HCT116 (cell line): ENCODE data around the gene SPA17. TPM values are rescaled to one million over a fixed set of nuclear protein-coding genes. Genes with fewer than 3 reads are reported as not detected.
A peak's percentile ranks its signal among the peaks of the same experiment; 100 is the strongest.

Experiments used
- ATAC-seq: fragments of 200-7000 bp; cut with Tn5 transposase; 2 replicates; pipeline ENCODE4 v1.9.1; 2020; ENCODE audit warnings: mild to moderate bottlenecking, moderate library complexity
- BruUV-seq: library from RNA; stranded (reverse); fragments of 400-500 nt; replicated peaks from 2 replicates; lab custom pipeline; 2021; lab: Mats Ljungman, UMichigan
- CTCF ChIA-PET: fragments of 300-600 bp; sonication (Branson Sonifier 250); formaldehyde crosslinking; loops from one replicate; lab custom pipeline; 2021; ENCODE audit warnings: antibody characterized with exemption; lab: Charles Lee
- POLR2A ChIA-PET: fragments of 300-600, 350-600 bp; sonication (Branson Sonifier 250); formaldehyde crosslinking; loops from one replicate; lab custom pipeline; 2021; ENCODE audit warnings: antibody characterized with exemption; lab: Charles Lee
- RAD21 ChIA-PET, 2 experiments: fragments of 300-600 bp; sonication (Branson Sonifier 250); formaldehyde crosslinking; loops; one replicate each; lab custom pipeline; 2023; ENCODE audit warnings: low total read pairs in 2 of 2; ENCODE audit not compliant: uncharacterized antibody in 2 of 2, unreplicated experiment in 2 of 2, low non-redundant PET in 1 of 2; lab: Charles Lee
- DNase-seq: peaks from one replicate; pipeline ENCODE4 v3.0.0-alpha.2; 2010; ENCODE audit warnings: low read depth, low spot score
- H2AFZ ChIP-seq: fragments of 200-600 bp; shearing (Covaris generic), sonication (generic); 2 replicates; pipeline ENCODE4 v1.6.1; 2017; ENCODE audit warnings: low read depth, mixed run types, mixed read lengths, antibody characterized with exemption, low read length; ENCODE audit not compliant: poor library complexity, severe bottlenecking
- H3K27ac ChIP-seq: 2 replicates; pipeline ENCODE4 v1.5.1; 2012; ENCODE audit warnings: low read depth, low read length
- H3K27me3 ChIP-seq: fragments of 200-600 bp; sonication (generic); 2 replicates; pipeline ENCODE4 v1.6.1; 2016; ENCODE audit warnings: mixed run types, low read length, mixed read lengths; ENCODE audit not compliant: insufficient read depth
- H3K36me3 ChIP-seq, 2 experiments: fragments of 200-500 bp in 1 of 2; fragments of 200-600 bp in 1 of 2; sonication (Bioruptor generic) in 1 of 2; sonication (generic) in 1 of 2; 2 replicates each; pipeline versions ENCODE4 v1.5.1 to v1.6.1; 2014 to 2016; ENCODE audit warnings: low read length in 2 of 2, inconsistent platforms in 1 of 2, mixed read lengths in 1 of 2, mixed run types in 1 of 2; ENCODE audit not compliant: insufficient read depth in 2 of 2, control insufficient read depth in 1 of 2
- H3K4me1 ChIP-seq, 2 experiments: fragments of 200-600 bp in 1 of 2; sonication (generic) in 1 of 2; 2 replicates each; pipeline versions ENCODE4 v1.5.1 to v1.6.1; 2012 to 2017; ENCODE audit warnings: low read length in 2 of 2, inconsistent platforms in 1 of 2, mild to moderate bottlenecking in 1 of 2, mixed read lengths in 1 of 2, mixed run types in 1 of 2, moderate library complexity in 1 of 2; ENCODE audit not compliant: insufficient read depth in 2 of 2, control insufficient read depth in 1 of 2
- H3K4me2 ChIP-seq: fragments of 200-600 bp; sonication (generic); 2 replicates; pipeline ENCODE4 v1.6.1; 2017; ENCODE audit warnings: mixed run types, low read length, mixed read lengths
- H3K4me3 ChIP-seq, 2 experiments: fragments of 200-600 bp in 1 of 2; sonication (generic) in 1 of 2; replicated peaks in 1 of 2; 2 replicates each; pipeline ENCODE4 v1.5.1; 2011 to 2016; ENCODE audit warnings: low read length in 2 of 2, control low read depth in 1 of 2, low read depth in 1 of 2, mild to moderate bottlenecking in 1 of 2, mixed read lengths in 1 of 2, mixed run types in 1 of 2
- H3K79me2 ChIP-seq: fragments of 200-600 bp; sonication (generic); 2 replicates; pipeline ENCODE4 v1.6.1; 2017; ENCODE audit warnings: mild to moderate bottlenecking, mixed run types, low read length, moderate library complexity, mixed read lengths; ENCODE audit not compliant: insufficient read depth
- H3K9ac ChIP-seq: fragments of 200-600 bp; sonication (generic); 2 replicates; pipeline ENCODE4 v1.6.1; 2016; ENCODE audit warnings: low read length, mixed read lengths
- H3K9me2 ChIP-seq: fragments of 200-600 bp; sonication (generic), shearing (Covaris generic); 2 replicates; pipeline ENCODE4 v1.6.1; 2017; ENCODE audit warnings: mixed run types, mild to moderate bottlenecking, moderate library complexity; ENCODE audit not compliant: insufficient read depth
- H3K9me3 ChIP-seq, 2 experiments: fragments of 200-500 bp in 1 of 2; fragments of 200-600 bp in 1 of 2; sonication (Bioruptor generic) in 1 of 2; sonication (generic) in 1 of 2; 2 replicates each; pipeline ENCODE4 v1.6.1; 2014 to 2017; ENCODE audit warnings: low read length in 2 of 2, mixed read lengths in 2 of 2, inconsistent platforms in 1 of 2, low read depth in 1 of 2, mild to moderate bottlenecking in 1 of 2, mixed run types in 1 of 2, moderate library complexity in 1 of 2; ENCODE audit not compliant: control insufficient read depth in 1 of 2, insufficient read depth in 1 of 2
- H4K20me1 ChIP-seq: fragments of 200-600 bp; sonication (generic), shearing (Covaris generic); 2 replicates; pipeline ENCODE4 v1.6.1; 2017; ENCODE audit warnings: mixed run types, mild to moderate bottlenecking, moderate library complexity; ENCODE audit not compliant: insufficient read depth
- CBX3 ChIP-seq: IDR thresholded peaks from 2 replicates; pipeline ENCODE4 v1.6.1; 2012; ENCODE audit warnings: low read depth
- JUND ChIP-seq: IDR thresholded peaks from 2 replicates; pipeline ENCODE4 v1.6.1; 2012
- POLR2AphosphoS5 ChIP-seq: IDR thresholded peaks from 2 replicates; pipeline ENCODE4 v1.6.1; 2011; ENCODE audit warnings: mild to moderate bottlenecking, low read depth, low read length, moderate library complexity
- RAD21 ChIP-seq: IDR thresholded peaks from 2 replicates; pipeline ENCODE4 v1.6.1; 2012; ENCODE audit warnings: low read depth, mild to moderate bottlenecking
- YY1 ChIP-seq: IDR thresholded peaks from 2 replicates; pipeline ENCODE4 v1.6.1; 2011; ENCODE audit warnings: low read length, low read depth, moderate library complexity, mild to moderate bottlenecking; ENCODE audit not compliant: insufficient replicate concordance; ENCODE audit errors: extremely low read depth
- ZNF274 ChIP-seq: fragments of 200-500 bp; sonication (Bioruptor generic); IDR thresholded peaks from 2 replicates; pipeline ENCODE4 v1.6.1; 2014; ENCODE audit warnings: mild to moderate bottlenecking, low read depth, low read length, inconsistent platforms
- intact Hi-C: fragments of 100-400 bp; cut with micrococcal nuclease; formaldehyde crosslinking; loops from 2 replicates; pipeline ENCODE4 v1.10.0; 2022
- total RNA-seq: library from RNA; stranded (reverse); gene quantifications from one replicate; pipeline ENCODE4 v1.2.1, GENCODE V29; 2021; ENCODE audit not compliant: unreplicated experiment
- TF ChIP-seq, protein P1 (sequence below), 3 experiments: fragments of 200-600 bp in 1 of 3; sonication (generic) in 1 of 3; IDR thresholded peaks in 2 of 3; conservative IDR thresholded peaks in 1 of 3; 2 replicates each; pipeline ENCODE4 v1.5.1; 2012 to 2017; ENCODE audit warnings: low read depth in 2 of 3, low read length in 2 of 3, antibody characterized with exemption in 1 of 3, borderline replicate concordance in 1 of 3, control low read depth in 1 of 3, mild to moderate bottlenecking in 1 of 3, mixed read lengths in 1 of 3, mixed run types in 1 of 3, moderate library complexity in 1 of 3; ENCODE audit not compliant: insufficient read depth in 1 of 3
- TF ChIP-seq, protein P2 (sequence below): IDR thresholded peaks from 2 replicates; pipeline ENCODE4 v1.6.1; 2012

The SPA17 gene
- total RNA-seq, 1 experiment from 2014 or later = 12.9 TPM

DNA sequence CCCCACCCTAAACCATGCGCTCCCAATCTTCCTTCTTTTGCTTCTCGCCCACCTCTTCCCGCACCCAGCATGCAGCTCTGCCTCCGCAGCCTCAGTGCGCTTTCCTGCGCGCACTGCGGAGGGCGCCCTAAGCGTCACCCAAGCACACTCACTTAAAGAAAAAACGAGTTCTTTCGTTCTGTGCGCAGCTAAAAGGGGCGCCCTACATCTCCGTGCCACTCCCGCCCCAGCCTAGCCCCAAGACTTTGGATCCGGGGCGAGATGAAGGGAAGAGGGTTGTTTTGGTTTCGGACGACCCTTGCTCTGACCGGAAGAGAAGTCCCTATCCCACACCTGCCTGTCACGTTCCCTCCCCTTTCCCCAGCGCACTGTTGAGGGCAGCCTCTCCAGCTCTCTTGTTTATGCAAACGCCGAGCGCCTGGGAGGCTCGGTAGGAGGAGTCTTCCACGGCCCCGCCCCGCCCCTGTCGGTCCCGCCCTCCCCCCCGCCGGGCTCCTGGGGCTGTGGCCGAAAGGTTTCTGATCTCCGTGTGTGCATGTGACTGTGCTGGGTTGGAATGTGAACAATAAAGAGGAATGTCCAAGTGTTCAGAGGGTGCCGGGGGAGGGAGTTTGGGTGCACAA lies 73.0 kb downstream of the SPA17 start:
- Histone ChIP-seq H3K9ac (peak overlapping the region; percentile 56), H4K20me1 (no peaks in the 10 kb centered on the region), H2AFZ (peak overlapping the region; percentile 48), H3K27me3 (no peaks in the 10 kb centered on the region), H3K9me3 (no peaks in the 10 kb centered on the region), H3K9me2 (no peaks in the 10 kb centered on the region)
- CTCF ChIA-PET = interaction anchor here (1.0 to 2.0 kb wide), 9 partner anchors 12 to 102 kb away, joined by 3 to 13 read pairs (median 4); partner anchors contain the start of genes ESAM, SIAE and SPA17
- TF ChIP-seq CBX3 = peak; percentile 29
- TF ChIP-seq, protein P1, sequence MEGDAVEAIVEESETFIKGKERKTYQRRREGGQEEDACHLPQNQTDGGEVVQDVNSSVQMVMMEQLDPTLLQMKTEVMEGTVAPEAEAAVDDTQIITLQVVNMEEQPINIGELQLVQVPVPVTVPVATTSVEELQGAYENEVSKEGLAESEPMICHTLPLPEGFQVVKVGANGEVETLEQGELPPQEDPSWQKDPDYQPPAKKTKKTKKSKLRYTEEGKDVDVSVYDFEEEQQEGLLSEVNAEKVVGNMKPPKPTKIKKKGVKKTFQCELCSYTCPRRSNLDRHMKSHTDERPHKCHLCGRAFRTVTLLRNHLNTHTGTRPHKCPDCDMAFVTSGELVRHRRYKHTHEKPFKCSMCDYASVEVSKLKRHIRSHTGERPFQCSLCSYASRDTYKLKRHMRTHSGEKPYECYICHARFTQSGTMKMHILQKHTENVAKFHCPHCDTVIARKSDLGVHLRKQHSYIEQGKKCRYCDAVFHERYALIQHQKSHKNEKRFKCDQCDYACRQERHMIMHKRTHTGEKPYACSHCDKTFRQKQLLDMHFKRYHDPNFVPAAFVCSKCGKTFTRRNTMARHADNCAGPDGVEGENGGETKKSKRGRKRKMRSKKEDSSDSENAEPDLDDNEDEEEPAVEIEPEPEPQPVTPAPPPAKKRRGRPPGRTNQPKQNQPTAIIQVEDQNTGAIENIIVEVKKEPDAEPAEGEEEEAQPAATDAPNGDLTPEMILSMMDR (IDR thresholded peaks at IDR 0.05 in 2 of 3, conservative IDR thresholded peaks at IDR 0.05 in 1 of 3; ENCODE audit: borderline replicate concordance in 1 of 3, insufficient read depth in 1 of 3, low read depth in 2 of 3, low read length in 2 of 3) = peak; percentile 55 to 70 (median 66); a peak in 5 of 6 replicates
- TF ChIP-seq, protein P2, sequence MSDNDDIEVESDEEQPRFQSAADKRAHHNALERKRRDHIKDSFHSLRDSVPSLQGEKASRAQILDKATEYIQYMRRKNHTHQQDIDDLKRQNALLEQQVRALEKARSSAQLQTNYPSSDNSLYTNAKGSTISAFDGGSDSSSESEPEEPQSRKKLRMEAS = peak; percentile 44
- peak; percentile 41 for TF ChIP-seq YY1
- peak; percentile 64 for TF ChIP-seq POLR2AphosphoS5
- TF ChIP-seq RAD21 = peak; percentile 47
- TF ChIP-seq ZNF274 = no peak
- TF ChIP-seq JUND = no peak
- TF ChIP-seq, all 23 proteins: peak for 6
- ChIA-PET RAD21 (interaction anchor here (0.8 to 1.0 kb wide), 2 partner anchors 16 to 78 kb away, joined by 3 to 4 read pairs; partner anchors contain the start of gene ESAM (in 1 of the 2)), POLR2A (interaction anchor here (0.8 to 1.3 kb wide), 2 partner anchors 12 to 17 kb away, joined by 3 to 5 read pairs; no protein-coding TSS in a partner anchor)
- DNase-seq (peak; percentile 82), ATAC-seq (peak; percentile 89)
- Histone ChIP-seq H3K79me2 (no peaks in the 10 kb centered on the region), H3K36me3 (no peaks in the 10 kb centered on the region), H3K4me3 (peak overlapping the region; percentile 56 to 63), H3K4me1 (peaks cover 10 to 36% of the 10 kb centered on the region in 2 experiments), H3K4me2 (peak overlapping the region; percentile 98), H3K27ac (peak overlapping the region; percentile 56)
- BruUV-seq = TSS peak; percentile 25
- intact Hi-C loops = loop anchor here (1.0 to 2.0 kb wide), 2 partner anchors 12 to 16 kb away; partner anchors contain the start of gene ESAM

Other genes with a start within 250 kb of the SPA17 start
- not detected for gene OR8B4, start 249.0 kb upstream of the SPA17 start, total RNA-seq
- gene OR8B8, start 228.2 kb upstream of the SPA17 start, total RNA-seq = not detected
- not detected for gene OR8B12, start 130.2 kb upstream of the SPA17 start, total RNA-seq
- gene OR8A1, start 103.9 kb upstream of the SPA17 start, total RNA-seq = not detected
- not detected for gene PANX3, start 62.5 kb upstream of the SPA17 start, total RNA-seq
- 29.6 TPM for gene TBRG1, start 51.0 kb upstream of the SPA17 start, total RNA-seq
- 39.2 TPM for gene SIAE, start 165 bp upstream of the SPA17 start, total RNA-seq
- gene NRGN, start 66.0 kb downstream of the SPA17 start, total RNA-seq = 33.3 TPM
- not detected for gene VSIG2, start 78.4 kb downstream of the SPA17 start, total RNA-seq
- 6.1 TPM for gene ESAM, start 88.4 kb downstream of the SPA17 start, total RNA-seq
- 8.6 TPM for gene MSANTD2, start 126.5 kb downstream of the SPA17 start, total RNA-seq
- gene ROBO3, start 191.5 kb downstream of the SPA17 start, total RNA-seq = 30.7 TPM
- gene ROBO4, start 224.0 kb downstream of the SPA17 start, total RNA-seq = not detected
- not detected for gene HEPN1, start 245.3 kb downstream of the SPA17 start, total RNA-seq